Ishikawa (cell line): ENCODE results near the gene PCMTD2.

Experiments
- CREB1 ChIP-seq: IDR thresholded peaks from 2 replicates; pipeline ENCODE4 v1.6.1; 2012; ENCODE audit warnings: low read depth
- TF ChIP-seq, protein P1 (sequence below): IDR thresholded peaks from 2 replicates; pipeline ENCODE4 v1.6.1; 2012

DNA sequence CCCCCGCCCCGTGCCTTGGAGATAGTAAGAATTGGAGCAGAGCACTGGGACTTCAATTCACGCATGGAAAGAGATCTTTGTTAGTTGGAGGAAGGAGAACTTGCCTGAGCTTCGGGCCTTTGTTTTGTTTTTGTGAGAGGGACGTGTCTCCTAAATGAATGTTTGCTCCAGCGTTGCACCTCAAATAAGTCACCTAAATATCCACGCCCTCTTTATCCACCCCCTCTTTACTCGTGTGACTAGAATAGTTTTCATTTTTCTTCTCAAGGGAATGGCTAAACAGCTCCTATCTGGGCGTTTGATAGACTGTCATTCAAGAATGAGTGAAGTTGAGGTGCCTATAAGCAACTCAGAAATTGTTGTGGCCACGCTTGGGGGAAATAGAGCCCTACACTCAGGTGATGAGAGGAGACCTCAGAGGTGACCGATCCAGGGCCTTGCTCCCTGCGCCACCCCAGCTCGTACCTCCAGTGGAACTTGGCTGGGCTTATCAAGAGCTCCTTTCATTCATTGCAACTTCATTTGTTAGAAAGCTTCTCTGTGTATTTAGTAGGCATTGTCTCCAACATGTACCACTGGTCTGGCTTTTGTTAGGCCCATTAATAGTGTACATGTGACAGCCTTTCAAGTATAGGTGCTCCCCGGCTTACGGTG, 861 bp downstream of the PCMTD2 start:
- TF ChIP-seq, protein P1, sequence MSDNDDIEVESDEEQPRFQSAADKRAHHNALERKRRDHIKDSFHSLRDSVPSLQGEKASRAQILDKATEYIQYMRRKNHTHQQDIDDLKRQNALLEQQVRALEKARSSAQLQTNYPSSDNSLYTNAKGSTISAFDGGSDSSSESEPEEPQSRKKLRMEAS: no peak
- TF ChIP-seq CREB1: no peak
